GM08714 (cell line): ENCODE results near the gene ZNF423.

Source experiments
- H3K4me3 ChIP-seq: fragments of 200-500 bp; sonication (Bioruptor generic); 2 replicates; pipeline ENCODE4 v1.5.1; 2014; ENCODE audit warnings: mild to moderate bottlenecking, low read length, inconsistent platforms
- ZNF274 ChIP-seq: IDR thresholded peaks from 2 replicates; pipeline ENCODE4 v1.6.1; 2012; ENCODE audit warnings: mild to moderate bottlenecking, low read depth, low read length

ZNF423 gene

GRCh38 chr16:49537924-49538459, 317.9 kb downstream of the ZNF423 start:
- no peak for TF ChIP-seq ZNF274
- H3K4me3 ChIP-seq = no peak overlapping the region

DNA sequence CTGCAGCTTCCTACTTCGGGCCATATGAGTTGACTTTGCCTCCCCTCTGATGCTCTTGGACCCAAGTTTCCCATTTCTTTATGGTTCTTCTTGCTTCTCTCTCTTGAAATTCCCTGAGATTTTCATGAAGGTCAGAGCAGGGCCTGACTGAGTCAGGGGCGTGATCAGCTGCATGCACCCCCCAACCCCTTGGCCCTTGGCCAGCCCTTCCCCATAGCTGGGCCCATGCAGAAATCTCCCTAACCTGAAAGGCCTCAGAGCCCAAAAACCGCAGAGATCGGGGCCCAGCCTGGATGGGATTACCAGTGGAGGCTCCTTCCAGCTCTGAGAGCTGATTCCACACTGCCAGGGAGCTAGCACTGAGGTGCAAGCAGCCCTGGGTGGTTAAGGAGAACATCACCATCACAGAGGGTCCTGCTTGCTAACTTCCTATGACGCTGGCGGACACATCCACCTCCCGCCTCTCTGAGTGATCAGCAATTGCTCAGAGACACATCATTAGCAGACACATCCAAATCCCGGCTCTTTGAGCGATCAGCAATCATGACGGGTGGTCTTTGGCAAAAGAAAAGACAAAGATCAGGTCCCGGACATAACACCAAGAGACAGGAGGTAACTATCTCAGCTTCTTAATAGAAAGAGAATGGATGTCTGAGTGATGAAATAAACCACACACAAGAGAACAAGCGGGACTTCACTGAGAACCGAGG, 320.9 kb downstream of the ZNF423 start:
- TF ChIP-seq ZNF274 = no peak
- H3K4me3 ChIP-seq = no peak overlapping the region

DNA sequence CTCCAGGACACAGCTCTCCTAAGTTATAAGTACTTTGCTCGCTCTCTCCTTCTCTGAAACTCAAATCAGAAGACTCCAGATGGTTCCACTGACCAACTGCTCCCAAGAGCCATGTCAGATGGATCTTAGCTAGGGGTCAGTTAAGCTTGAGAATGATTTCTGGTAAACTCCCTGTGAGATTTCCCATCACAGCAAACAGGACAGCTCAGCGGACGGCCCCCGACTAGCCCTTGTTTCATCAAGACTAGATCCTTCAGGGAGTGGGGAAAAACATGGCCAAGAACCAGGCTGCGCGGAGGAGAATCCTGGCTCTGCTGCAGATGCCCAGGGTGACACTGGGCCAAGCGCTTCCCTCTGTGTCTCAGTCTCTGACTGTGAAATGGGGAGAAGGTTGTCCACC, 322.5 kb downstream of the ZNF423 start:
- TF ChIP-seq ZNF274 = no peak

GRCh38 chr16:49532873-49533272, 323.0 kb downstream of the ZNF423 start:
- H3K4me3 ChIP-seq = no peak overlapping the region
- TF ChIP-seq ZNF274 = no peak

More for the DNA sequence above, 322.5 kb downstream of the ZNF423 start:
- H3K4me3 ChIP-seq = no peak overlapping the region

- no peak overlapping the region for H3K4me3 ChIP-seq
- TF ChIP-seq ZNF274 = no peak
Observed at GRCh38 chr16:49531931-49532840, 323.7 kb downstream of the ZNF423 start.

GRCh38 chr16:49531425-49531824, 324.5 kb downstream of the ZNF423 start:
- no peak overlapping the region for H3K4me3 ChIP-seq
- TF ChIP-seq ZNF274 = no peak

GRCh38 chr16:49530427-49530970, 325.4 kb downstream of the ZNF423 start:
- TF ChIP-seq ZNF274 = no peak
- H3K4me3 ChIP-seq = no peak overlapping the region

- no peak overlapping the region for H3K4me3 ChIP-seq
- no peak for TF ChIP-seq ZNF274
Observed at GRCh38 chr16:49529411-49530045, 326.4 kb downstream of the ZNF423 start.

DNA sequence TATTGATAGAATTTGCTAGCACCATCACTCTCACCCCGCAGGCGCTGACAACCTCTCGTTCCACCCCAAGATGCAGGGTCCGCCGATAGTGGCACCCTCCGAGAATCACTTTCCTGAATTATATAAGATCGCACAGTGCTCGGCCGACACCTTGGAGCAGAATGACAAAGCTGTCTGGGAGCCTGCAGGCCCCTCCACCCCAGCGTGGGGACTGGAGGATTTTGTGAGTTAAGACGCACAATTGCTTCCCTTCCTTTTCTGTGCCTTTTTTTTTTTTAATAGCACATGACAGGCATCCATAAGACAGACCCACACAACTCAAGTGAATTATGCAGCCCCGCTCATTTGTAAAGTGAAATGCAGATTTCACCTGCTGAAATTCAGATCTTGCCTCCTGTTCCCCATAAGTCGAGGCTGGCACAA, 327.0 kb downstream of the ZNF423 start:
- no peak for TF ChIP-seq ZNF274
- no peak overlapping the region for H3K4me3 ChIP-seq

- H3K4me3 ChIP-seq = no peak overlapping the region
- TF ChIP-seq ZNF274 = no peak
Observed at GRCh38 chr16:49528060-49528865, 327.6 kb downstream of the ZNF423 start.

- no peak overlapping the region for H3K4me3 ChIP-seq
Observed at GRCh38 chr16:49527611-49528010, 328.3 kb downstream of the ZNF423 start.

GRCh38 chr16:49526860-49527365, 329.0 kb downstream of the ZNF423 start:
- TF ChIP-seq ZNF274 = no peak

More at GRCh38 chr16:49527611-49528010, 328.3 kb downstream of the ZNF423 start:
- no peak for TF ChIP-seq ZNF274

DNA sequence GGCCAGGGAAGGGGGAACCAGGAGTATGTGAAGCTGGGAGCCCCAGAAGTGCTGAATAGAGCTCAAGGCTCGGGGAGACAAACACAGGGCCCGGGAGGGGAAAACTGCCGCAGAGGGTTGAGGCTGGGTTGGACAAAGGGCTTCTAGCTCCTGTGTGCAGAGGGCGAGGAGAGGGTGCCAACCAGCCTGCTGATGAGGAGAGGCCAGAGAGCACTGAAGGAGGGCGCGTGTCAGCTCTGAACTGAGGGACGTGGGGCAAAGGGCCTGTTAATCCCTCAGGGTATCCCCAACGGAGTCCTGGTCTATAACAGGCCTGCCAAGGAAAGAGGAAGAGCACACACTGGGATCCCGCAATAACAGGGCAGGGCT, 331.0 kb downstream of the ZNF423 start:
- no peak overlapping the region for H3K4me3 ChIP-seq
- TF ChIP-seq ZNF274 = no peak

More at GRCh38 chr16:49526860-49527365, 329.0 kb downstream of the ZNF423 start:
- no peak overlapping the region for H3K4me3 ChIP-seq
